ENCODE data around the gene FCN3.

The FCN3 gene

GRCh38 chr1:27350663-27351540 lies 23.7 kb downstream of the FCN3 start:
- H3K4me3 ChIP-seq (ENCODE audit: low read depth, low read length) = no peak overlapping the region
- TF ChIP-seq CTCF (IDR thresholded peaks at IDR 0.05; ENCODE audit: borderline replicate concordance, insufficient read depth, low read depth, low read length) = no peak

- no peak for TF ChIP-seq CTCF (IDR thresholded peaks at IDR 0.05; ENCODE audit: borderline replicate concordance, insufficient read depth, low read depth, low read length)
- no peak overlapping the region for H3K4me3 ChIP-seq (ENCODE audit: low read depth, low read length)
Observed at GRCh38 chr1:27349784-27350662, 24.6 kb downstream of the FCN3 start.

GRCh38 chr1:27348861-27349783 lies 25.5 kb downstream of the FCN3 start:
- peak overlapping the region; percentile 3 for H3K4me3 ChIP-seq (ENCODE audit: low read depth, low read length)
- TF ChIP-seq CTCF (IDR thresholded peaks at IDR 0.05; ENCODE audit: borderline replicate concordance, insufficient read depth, low read depth, low read length) = no peak

- TF ChIP-seq CTCF (IDR thresholded peaks at IDR 0.05; ENCODE audit: borderline replicate concordance, insufficient read depth, low read depth, low read length) = no peak
- H3K4me3 ChIP-seq (ENCODE audit: low read depth, low read length) = no peak overlapping the region
Observed at GRCh38 chr1:27346991-27347624, 27.5 kb downstream of the FCN3 start.

GRCh38 chr1:27346357-27346756 lies 28.3 kb downstream of the FCN3 start:
- no peak for TF ChIP-seq CTCF (IDR thresholded peaks at IDR 0.05; ENCODE audit: borderline replicate concordance, insufficient read depth, low read depth, low read length)
- no peak overlapping the region for H3K4me3 ChIP-seq (ENCODE audit: low read depth, low read length)

- TF ChIP-seq CTCF (IDR thresholded peaks at IDR 0.05; ENCODE audit: borderline replicate concordance, insufficient read depth, low read depth, low read length) = no peak
- no peak overlapping the region for H3K4me3 ChIP-seq (ENCODE audit: low read depth, low read length)
Observed at GRCh38 chr1:27345272-27345671, 29.4 kb downstream of the FCN3 start.

All from GM12875 (cell line).